A673 (cell line): ENCODE data around the gene L2HGDH. TPM values are rescaled to one million over a fixed set of nuclear protein-coding genes. Genes with fewer than 3 reads are reported as not detected.

Experiments used
- BruUV-seq: library from RNA; stranded (reverse); fragments of 400-500 nt; replicated peaks from 2 replicates; lab custom pipeline; 2021; lab: Mats Ljungman, UMichigan
- CTCF ChIA-PET: fragments of 300-600 bp; sonication (Branson Sonifier 250); formaldehyde crosslinking; loops from one replicate; lab custom pipeline; 2022; ENCODE audit warnings: antibody characterized with exemption; lab: Charles Lee
- POLR2A ChIA-PET: fragments of 300-600 bp; sonication (Branson Sonifier 250); formaldehyde crosslinking; loops from one replicate; lab custom pipeline; 2022; ENCODE audit warnings: antibody characterized with exemption; ENCODE audit not compliant: low non-redundant PET; lab: Charles Lee
- DNase-seq: peaks from one replicate; pipeline ENCODE4 v3.0.0-alpha.2; 2015; ENCODE audit warnings: low spot score
- H3K27ac ChIP-seq: fragments of 200-600 bp; sonication (generic); 2 replicates; pipeline ENCODE4 v1.5.1; 2016; ENCODE audit warnings: mixed run types, low read depth, mild to moderate bottlenecking, mixed read lengths, antibody characterized with exemption, low read length; ENCODE audit not compliant: poor library complexity, severe bottlenecking
- H3K27me3 ChIP-seq: fragments of 200-600 bp; sonication (generic); replicated peaks from 2 replicates; pipeline ENCODE4 v1.6.1; 2017; ENCODE audit warnings: mixed run types, low read depth, mild to moderate bottlenecking, mixed read lengths, antibody characterized with exemption, low read length; ENCODE audit not compliant: insufficient read depth, poor library complexity
- H3K36me3 ChIP-seq: fragments of 200-600 bp; sonication (generic); 2 replicates; pipeline ENCODE4 v1.6.1; 2016; ENCODE audit warnings: mixed run types, mild to moderate bottlenecking, mixed read lengths, antibody characterized with exemption, low read length; ENCODE audit not compliant: insufficient read depth, poor library complexity, severe bottlenecking
- H3K4me1 ChIP-seq: fragments of 200-600 bp; sonication (generic); 2 replicates; pipeline ENCODE4 v1.6.1; 2017; ENCODE audit warnings: mixed run types, mild to moderate bottlenecking, mixed read lengths, antibody characterized with exemption, low read length; ENCODE audit not compliant: insufficient read depth, poor library complexity, severe bottlenecking
- H3K4me3 ChIP-seq: fragments of 200-600 bp; sonication (generic); 2 replicates; pipeline ENCODE4 v1.5.1; 2016; ENCODE audit warnings: low read depth, mixed run types, mild to moderate bottlenecking, mixed read lengths, low read length; ENCODE audit not compliant: poor library complexity, severe bottlenecking
- H3K9me3 ChIP-seq: fragments of 200-600 bp; sonication (generic); 2 replicates; pipeline ENCODE4 v1.6.1; 2016; ENCODE audit warnings: mixed run types, low read depth, mild to moderate bottlenecking, mixed read lengths, antibody characterized with exemption, low read length; ENCODE audit not compliant: poor library complexity, severe bottlenecking
- CTCF ChIP-seq: fragments of 300-800, 200-600 bp; sonication (generic); conservative IDR thresholded peaks from 2 replicates; pipeline ENCODE4 v1.5.1; 2017; ENCODE audit warnings: low read depth, mild to moderate bottlenecking, antibody characterized with exemption, low read length, moderate library complexity, mixed read lengths
- EZH2 ChIP-seq: fragments of 200-600 bp; sonication (generic); IDR thresholded peaks from 2 replicates; pipeline ENCODE4 v1.6.1; 2017; ENCODE audit warnings: borderline replicate concordance, low read depth, mild to moderate bottlenecking, mixed read lengths, antibody characterized with exemption, low read length; ENCODE audit not compliant: poor library complexity, severe bottlenecking
- intact Hi-C: fragments of 100-400 bp; cut with micrococcal nuclease; formaldehyde crosslinking; loops from one replicate; pipeline ENCODE4 v1.10.0; 2022; ENCODE audit not compliant: unreplicated experiment
- total RNA-seq: library from RNA; stranded (reverse); gene quantifications from 2 replicates; pipeline ENCODE4 v1.2.3, GENCODE V29; 2021

The L2HGDH gene
- total RNA-seq, 1 experiment from 2014 or later, result 17.4 TPM

DNA sequence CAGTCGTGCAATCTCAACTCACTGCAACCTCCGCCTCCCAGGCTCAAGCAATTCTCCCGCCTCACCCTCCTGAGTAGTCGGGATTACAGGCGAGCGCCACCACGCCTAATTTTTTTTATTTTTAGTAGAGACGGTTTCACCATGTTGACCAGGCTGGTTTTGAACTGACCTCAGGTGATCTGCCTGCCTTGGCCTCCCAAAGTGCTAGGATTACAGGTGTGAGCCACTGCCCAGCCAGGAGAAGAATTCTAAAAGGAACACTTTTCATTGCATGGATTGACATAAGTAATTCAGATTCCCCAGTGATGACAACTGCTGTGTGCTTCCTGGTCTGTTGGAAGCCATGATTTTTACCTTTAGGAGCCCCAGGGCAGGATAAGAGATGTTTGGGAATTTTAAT is 22.2 kb upstream of the L2HGDH start:
- intact Hi-C loops, result no loop called here
- ChIA-PET POLR2A (interaction anchor here (0.5 kb wide), 1 partner anchor 94 kb away, joined by 3 read pairs; no protein-coding TSS in a partner anchor), CTCF (no interaction called here)
- no peak overlapping the region for H3K4me3 ChIP-seq
- no peaks in the 10 kb centered on the region for H3K36me3 ChIP-seq
- no TSS peak for BruUV-seq
- peaks cover 17% of the 10 kb centered on the region for H3K4me1 ChIP-seq
- no peaks in the 10 kb centered on the region for H3K27me3 ChIP-seq
- TF ChIP-seq CTCF, result no peak
- no peak for TF ChIP-seq EZH2
- H3K9me3 ChIP-seq, result no peaks in the 10 kb centered on the region
- H3K27ac ChIP-seq, result no peak overlapping the region
- DNase-seq, result no peak

DNA sequence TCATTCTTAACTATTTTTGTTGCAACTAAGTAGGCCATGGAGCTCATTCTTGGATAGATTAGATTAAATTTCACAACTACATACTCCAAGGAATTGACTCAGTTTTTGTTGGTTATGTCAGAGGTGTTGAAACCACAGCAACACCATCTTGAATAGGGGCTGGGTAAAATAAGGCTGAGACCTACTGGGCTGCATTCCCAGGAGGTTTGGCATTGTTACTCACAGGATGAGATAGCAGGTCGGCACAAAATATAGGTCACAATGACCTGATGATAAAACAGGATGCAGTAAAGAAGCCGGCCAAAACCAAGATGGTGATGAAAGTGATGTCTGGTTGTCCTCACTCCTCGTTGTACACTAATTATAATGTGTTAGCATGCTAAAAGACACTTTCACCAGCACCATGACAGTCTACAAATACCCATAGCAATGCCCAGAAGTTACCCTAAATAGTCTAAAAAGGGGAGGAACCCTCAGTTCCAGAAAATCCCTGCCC is 21.0 kb upstream of the L2HGDH start:
- ChIA-PET CTCF (no interaction called here), POLR2A (no interaction called here)
- DNase-seq, result no peak
- Histone ChIP-seq H3K4me1 (peaks cover 17% of the 10 kb centered on the region), H3K27me3 (no peaks in the 10 kb centered on the region), H3K36me3 (no peaks in the 10 kb centered on the region), H3K9me3 (no peaks in the 10 kb centered on the region), H3K27ac (no peak overlapping the region), H3K4me3 (no peak overlapping the region)
- TF ChIP-seq EZH2 (no peak), CTCF (no peak)
- intact Hi-C loops, result no loop called here
- BruUV-seq, result no TSS peak

- Histone ChIP-seq H3K9me3 (no peaks in the 10 kb centered on the region), H3K27me3 (no peaks in the 10 kb centered on the region), H3K36me3 (peaks cover 1% of the 10 kb centered on the region), H3K4me3 (no peak overlapping the region), H3K4me1 (peaks cover 17% of the 10 kb centered on the region), H3K27ac (no peak overlapping the region)
- no peak for TF ChIP-seq CTCF
- TF ChIP-seq EZH2, result no peak
- DNase-seq, result no peak
- POLR2A ChIA-PET, result no interaction called here
- BruUV-seq, result no TSS peak
- CTCF ChIA-PET, result no interaction called here
- intact Hi-C loops, result no loop called here
Measured at GRCh38 chr14:50331596-50331995, 19.6 kb upstream of the L2HGDH start.
